ENCODE measurements around the gene C17orf107.
"Not testable (repeated sequence)": the region's sequence is repeated elsewhere in the genome, so short reads cannot be mapped to it uniquely, and the experiment has no call there.

Gene C17orf107

GRCh38 chr17:4899341-4900230 lies at the start of gene C17orf107:
TSS of gene C17orf107 (plus strand) at chr17:4899536. CDS start at chr17:4899763, 227 bp downstream.
- peak; percentile 74 for DNase-seq

- DNase-seq: no peak
Observed at GRCh38 chr17:4850246-4850645, 49.1 kb upstream of the C17orf107 start.

- no peak for DNase-seq
Observed at GRCh38 chr17:4851084-4851483, 48.3 kb upstream of the C17orf107 start.

GRCh38 chr17:4852567-4853207 lies 46.6 kb upstream of the C17orf107 start:
- DNase-seq: peak; percentile 79

GRCh38 chr17:4853208-4853671 lies 46.1 kb upstream of the C17orf107 start:
- DNase-seq: no peak

DNA sequence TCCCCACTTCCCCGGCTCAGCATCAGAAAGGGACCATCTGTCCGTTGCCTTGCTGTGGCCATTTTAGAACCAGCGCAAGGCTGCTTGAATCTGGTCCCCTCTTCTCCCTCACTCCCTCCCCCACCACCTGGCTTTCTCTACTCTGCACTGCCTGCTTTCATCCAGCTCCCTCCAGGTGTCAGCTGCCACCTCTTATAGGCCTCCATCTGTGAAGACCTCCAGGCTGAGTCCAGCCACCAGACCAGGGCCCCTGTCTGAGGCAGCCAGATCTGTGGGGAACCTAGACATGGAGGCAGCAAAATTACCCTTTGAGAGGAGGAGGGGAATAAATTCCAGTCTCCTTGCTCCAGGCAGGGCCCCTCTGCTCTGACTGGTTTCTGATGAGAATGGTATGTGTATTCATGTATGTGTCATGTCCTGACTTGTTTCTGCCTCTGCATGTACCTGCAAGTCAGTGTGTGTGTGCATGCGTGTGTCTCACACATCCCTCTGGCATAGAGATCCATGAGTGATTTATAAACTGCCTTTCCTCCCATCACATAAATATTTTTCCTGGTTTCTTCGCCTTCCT lies 45.1 kb upstream of the C17orf107 start:
- peak; percentile 79 for DNase-seq

- DNase-seq: no peak
Observed at GRCh38 chr17:4856271-4856936, 42.9 kb upstream of the C17orf107 start.

- DNase-seq: no peak
Observed at GRCh38 chr17:4856937-4857314, 42.4 kb upstream of the C17orf107 start.

- DNase-seq: not testable (repeated sequence)
Observed at GRCh38 chr17:4857347-4857746, 42.0 kb upstream of the C17orf107 start.

DNA sequence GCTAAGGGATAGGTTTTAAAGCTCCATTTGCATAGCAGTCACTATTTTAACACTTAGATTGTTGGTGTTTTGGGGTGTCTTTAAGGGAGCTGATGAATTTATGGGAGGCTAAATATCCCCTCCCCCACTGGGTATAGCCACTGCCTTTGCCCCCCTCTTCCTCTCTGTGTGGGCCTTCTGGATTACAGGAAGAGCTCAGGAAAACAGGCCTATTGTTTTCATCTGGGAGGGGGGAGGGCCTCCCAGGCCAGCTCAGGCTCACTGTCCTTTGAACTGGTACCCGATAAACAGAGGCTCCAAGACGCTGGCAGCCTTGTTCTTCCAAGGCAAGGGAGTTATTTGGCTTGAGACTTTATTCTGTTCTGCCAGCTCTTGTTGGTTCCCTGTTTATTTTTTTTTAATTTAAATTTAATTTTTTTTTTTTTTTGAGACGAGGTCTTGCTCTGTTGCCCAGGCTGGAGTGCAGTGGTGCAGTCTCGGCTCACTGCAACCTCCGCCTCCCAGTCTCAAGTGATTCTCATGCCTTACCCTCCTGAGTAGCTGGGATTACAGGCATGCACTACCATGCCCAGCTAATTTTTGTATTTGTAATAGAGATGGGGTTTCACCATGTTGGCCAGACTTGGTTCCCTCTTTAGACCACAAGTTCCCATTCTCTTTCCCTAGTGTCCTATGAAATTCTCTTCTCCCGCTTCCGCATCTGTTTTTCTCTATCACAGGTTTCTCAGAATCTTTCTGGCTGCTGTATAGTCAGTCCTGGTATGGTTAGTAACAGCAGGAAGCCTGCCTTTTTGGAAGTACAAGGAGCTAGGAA lies 41.1 kb upstream of the C17orf107 start:
- DNase-seq: no peak

GRCh38 chr17:4858882-4859260 lies 40.5 kb upstream of the C17orf107 start:
- peak; percentile 22 for DNase-seq

GRCh38 chr17:4859816-4860625 lies 39.3 kb upstream of the C17orf107 start:
- DNase-seq: no peak

DNA sequence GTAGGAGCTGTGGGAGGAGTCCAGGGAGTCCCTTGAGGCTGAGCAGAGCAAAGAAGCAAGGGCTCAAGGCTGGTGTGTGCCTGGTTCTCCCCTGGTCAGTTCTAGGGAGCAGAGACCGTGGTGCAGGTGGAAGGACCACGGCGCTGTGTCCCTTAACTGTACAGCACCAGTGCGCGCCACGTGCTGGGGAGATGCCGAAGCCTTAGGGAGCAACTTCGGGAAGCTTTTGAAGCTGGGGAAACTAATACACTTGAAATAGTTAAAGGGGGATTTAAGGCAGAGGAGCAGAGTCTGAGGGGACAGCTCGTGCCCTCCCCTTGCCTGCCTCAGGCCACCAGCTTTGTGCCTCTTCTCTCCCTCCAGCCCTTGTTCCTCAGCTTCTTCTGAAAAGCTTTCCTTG lies 38.7 kb upstream of the C17orf107 start:
- DNase-seq: no peak

DNA sequence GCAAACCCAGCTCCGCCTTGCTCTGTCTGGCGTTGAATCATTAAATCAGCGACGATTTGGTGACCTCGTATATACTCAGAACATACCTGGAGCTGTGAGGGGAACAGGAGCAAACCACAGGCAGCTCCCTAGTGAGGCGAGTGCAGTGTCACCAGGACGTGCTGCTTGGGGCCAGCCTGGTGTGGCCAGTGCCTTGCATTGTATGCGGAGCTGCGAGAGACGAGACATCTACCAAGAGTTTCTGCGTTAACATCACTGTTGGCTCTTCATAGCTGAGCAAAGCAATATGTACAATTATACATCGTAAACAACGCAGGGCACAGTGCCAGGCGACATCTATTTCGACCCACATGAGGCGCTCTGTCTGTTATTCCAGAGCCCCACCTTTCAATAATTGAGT lies 38.3 kb upstream of the C17orf107 start:
- no peak for DNase-seq

DNA sequence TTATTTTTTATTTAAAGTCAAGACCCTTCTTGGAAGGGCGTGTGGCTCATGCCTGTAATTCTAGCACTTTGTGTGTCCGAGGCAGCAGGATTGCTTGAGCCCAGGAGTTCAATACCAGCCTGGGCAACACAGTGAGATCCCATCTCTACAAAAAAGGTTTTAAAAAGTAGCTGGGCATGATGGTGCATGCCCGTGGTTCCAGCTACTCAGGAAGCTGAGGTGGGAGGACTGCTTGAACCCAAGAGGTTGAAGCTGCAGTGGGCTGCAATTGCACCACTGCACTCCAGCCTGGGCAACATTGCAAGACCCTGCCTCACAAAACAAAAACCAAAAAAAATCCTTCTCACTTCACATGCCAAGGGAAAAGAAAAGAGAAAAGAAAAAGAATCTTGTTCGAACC lies 36.6 kb upstream of the C17orf107 start:
- DNase-seq: no peak

GRCh38 chr17:4863321-4863720 lies 36.0 kb upstream of the C17orf107 start:
- no peak for DNase-seq

- not testable (repeated sequence) for DNase-seq
Observed at GRCh38 chr17:4867535-4867934, 31.8 kb upstream of the C17orf107 start.

DNA sequence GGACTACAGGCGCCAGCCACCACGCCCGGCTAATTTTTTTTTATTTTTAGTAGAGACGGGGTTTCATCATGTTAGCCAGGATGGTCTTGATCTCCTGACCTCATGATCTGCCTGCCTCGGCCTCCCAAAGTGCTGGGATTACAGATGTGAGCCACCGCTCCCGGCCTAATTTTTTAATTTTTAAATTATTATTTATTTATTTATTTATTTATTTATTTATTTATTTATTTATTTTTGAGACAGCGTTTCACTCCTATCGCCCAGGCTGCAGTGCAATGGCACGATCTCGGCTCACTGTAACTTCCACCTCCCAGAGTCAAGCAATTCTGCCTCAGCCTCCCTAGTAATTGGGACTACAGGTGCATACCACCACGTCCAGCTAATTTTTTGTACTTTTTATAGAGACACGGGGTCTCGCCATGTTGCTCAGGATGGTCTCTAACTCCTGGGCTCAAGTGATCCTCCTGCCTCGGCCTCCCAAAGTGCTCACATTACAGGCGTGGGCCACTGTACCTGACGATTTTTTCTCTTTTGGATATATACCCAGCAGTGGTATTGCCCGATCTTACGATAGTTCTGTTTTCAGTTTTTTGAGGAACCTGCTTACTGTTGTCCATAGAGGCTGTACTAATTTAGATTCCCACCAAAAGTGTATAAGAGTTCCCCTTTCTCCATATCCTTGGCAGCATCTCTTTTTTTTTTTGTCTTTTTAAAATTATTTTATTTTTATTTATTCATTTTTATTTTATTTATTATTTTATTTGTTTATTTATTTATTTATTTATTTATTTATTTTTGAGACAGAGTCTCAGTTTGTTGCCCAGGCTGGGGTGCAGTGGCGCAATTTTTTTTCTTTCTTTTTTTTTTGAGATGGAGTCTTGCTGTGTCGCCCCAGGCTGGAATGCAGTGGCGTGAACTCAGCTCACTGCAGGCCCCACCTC lies 30.0 kb upstream of the C17orf107 start:
- not testable (repeated sequence) for DNase-seq

DNA sequence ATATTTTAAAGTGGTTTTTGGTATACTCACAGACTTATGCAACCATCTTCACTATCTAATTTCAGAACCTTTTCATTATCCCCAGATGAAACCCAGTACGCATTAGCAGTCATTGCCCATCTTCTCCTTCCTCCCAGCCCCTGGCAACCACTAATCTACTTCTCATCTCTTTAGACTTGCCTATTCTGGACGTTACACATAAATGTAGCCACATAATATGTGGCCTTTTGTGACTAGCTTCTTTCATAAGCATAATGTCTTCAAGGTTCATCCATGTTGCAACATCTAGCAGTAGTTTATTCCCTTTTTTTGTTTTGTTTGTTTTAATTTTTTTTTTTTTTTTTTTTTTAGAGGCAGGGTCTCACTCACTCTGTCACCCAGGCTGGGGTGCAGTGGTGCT lies 28.5 kb upstream of the C17orf107 start:
- no peak for DNase-seq

DNA sequence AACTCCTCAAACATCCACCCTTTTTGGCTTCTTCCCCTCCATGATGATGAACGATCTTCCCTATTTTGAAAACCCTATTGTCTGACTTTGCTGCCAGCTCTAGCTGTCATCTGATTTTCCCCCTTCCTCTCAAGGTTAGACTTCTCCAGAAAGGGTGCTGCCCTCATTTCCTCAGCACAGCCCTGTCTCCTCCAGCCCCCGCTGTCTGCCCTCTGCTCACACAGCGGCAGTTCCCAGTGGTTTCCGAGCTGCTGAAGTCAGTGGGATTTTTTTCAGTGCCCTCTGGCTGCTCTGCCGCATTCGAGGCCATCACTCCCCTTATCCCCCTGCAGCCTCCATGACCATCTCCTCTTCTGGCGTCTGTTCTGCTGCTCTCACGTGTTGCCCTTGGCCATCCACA lies 26.6 kb upstream of the C17orf107 start:
- DNase-seq: no peak

Data from fibroblast of upper back skin (primary cell).